ENCODE data around the gene VSIG1. TPM values are rescaled to one million over a fixed set of nuclear protein-coding genes. Genes with fewer than 3 reads are reported as not detected.

The VSIG1 gene
- total RNA-seq (2014; rRNA removed; shearing (Covaris generic); ENCODE audit: low replicate concordance) = 0.91 and 1.1 TPM in 2 replicates

GRCh38 chrX:108044554-108045256 is at the start of gene VSIG1:
VSIG1 (plus strand) TSS chrX:108045065; CDS start chrX:108045131, 66 bp downstream.
- DNase-seq (ENCODE audit: low read depth) = no peak
- in situ Hi-C loops (cut with HindIII; ENCODE audit: low pct_unique_long_range_greater_than_20kb, low sequenced_read_pairs) = no loop called here

DNA sequence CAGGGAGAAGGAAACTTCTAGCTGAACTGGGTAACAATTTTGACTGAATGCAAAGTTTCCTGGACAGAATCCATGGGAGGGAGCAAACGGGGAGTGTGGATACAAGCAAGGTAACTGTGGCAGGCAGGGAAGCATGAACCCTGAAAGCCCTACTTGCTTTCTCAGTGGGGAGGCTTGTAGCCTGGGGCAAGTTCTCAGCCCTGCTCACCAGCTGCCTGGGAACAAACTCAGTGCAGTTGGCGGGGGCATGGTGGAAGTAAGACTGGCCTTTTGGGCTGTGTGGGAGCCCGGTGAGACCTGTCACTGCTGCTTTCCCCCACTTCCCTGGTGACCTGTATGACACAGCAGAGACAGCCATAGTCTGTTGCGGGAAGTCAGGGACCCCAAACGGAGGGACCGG is 48.7 kb upstream of the VSIG1 start:
- no peak for DNase-seq (ENCODE audit: low read depth)
- in situ Hi-C loops (cut with HindIII; ENCODE audit: low pct_unique_long_range_greater_than_20kb, low sequenced_read_pairs) = no loop called here

GRCh38 chrX:108000751-108001150 is 44.1 kb upstream of the VSIG1 start:
- in situ Hi-C loops (cut with HindIII; ENCODE audit: low pct_unique_long_range_greater_than_20kb, low sequenced_read_pairs) = no loop called here
- DNase-seq (ENCODE audit: low read depth) = no peak

DNA sequence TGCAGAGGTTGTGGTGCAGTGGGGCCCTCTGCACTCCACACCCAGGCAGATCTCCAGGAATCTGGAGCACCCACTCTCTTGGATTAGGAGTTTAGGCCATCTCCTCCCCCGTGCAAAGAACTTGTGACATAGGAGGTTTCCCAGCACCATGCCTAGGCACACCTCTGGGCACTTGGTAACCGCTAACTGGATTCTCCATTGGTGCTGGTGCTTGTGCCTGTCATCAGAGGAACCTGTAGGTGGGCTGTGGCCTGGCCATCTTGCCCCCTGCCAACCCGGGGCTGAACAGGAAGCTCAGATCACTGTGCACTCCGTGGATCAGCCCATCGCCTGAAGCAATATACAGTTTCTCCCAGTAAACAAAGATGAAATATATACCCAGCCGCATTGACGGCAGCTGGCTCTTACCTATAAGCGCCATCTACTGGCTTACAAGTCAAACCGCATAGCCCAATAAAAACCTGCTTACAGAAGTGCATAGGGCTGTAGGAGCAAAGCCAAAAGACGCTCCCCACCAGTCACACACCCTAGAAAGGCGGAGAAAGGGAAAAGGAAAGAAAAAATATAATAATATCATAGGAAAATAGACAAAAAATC is 43.5 kb upstream of the VSIG1 start:
- no peak for DNase-seq (ENCODE audit: low read depth)
- in situ Hi-C loops (cut with HindIII; ENCODE audit: low pct_unique_long_range_greater_than_20kb, low sequenced_read_pairs) = no loop called here

DNA sequence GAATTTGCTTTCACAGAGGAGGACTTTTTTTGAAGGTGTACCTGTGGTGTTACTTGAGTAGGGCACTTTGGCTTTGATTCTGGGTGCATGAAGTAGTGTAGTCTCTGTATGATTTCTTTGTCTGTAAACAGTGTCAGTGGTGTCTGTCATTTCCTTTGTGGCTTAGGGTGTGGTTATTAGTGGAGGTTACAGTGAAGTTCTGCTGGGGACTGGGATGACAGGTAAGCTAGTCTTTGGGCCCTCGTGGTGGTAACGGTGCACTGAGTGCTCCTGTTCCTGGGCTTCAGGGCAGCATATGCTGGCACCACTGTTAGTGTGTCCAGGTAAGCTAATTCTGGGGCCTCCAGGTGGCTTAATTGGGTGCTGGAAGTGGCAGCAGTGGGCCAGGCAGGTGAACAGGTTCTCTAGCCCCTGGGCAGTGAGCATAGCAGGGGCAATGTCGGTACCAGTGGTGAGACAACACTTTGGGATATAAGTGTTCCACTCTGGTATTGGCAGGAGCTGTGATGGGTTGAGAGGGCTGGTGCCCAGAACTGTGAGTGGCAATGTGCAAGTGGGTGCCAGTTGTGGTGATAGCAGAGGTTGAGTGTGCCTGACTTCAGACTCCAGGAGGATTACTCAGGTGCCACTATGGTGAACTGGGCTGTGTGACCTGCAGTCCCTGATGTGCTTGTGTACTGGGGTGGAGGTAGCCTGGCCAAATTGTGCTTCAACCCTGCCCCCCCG is 26.0 kb upstream of the VSIG1 start:
- in situ Hi-C loops (cut with HindIII; ENCODE audit: low pct_unique_long_range_greater_than_20kb, low sequenced_read_pairs) = no loop called here
- no peak for DNase-seq (ENCODE audit: low read depth)

- DNase-seq (ENCODE audit: low read depth) = no peak
- in situ Hi-C loops (cut with HindIII; ENCODE audit: low pct_unique_long_range_greater_than_20kb, low sequenced_read_pairs) = no loop called here
Observed at GRCh38 chrX:108019382-108019875, 25.4 kb upstream of the VSIG1 start.

- in situ Hi-C loops (cut with HindIII; ENCODE audit: low pct_unique_long_range_greater_than_20kb, low sequenced_read_pairs) = no loop called here
- DNase-seq (ENCODE audit: low read depth) = no peak
Observed at GRCh38 chrX:108020631-108021030, 24.2 kb upstream of the VSIG1 start.

DNA sequence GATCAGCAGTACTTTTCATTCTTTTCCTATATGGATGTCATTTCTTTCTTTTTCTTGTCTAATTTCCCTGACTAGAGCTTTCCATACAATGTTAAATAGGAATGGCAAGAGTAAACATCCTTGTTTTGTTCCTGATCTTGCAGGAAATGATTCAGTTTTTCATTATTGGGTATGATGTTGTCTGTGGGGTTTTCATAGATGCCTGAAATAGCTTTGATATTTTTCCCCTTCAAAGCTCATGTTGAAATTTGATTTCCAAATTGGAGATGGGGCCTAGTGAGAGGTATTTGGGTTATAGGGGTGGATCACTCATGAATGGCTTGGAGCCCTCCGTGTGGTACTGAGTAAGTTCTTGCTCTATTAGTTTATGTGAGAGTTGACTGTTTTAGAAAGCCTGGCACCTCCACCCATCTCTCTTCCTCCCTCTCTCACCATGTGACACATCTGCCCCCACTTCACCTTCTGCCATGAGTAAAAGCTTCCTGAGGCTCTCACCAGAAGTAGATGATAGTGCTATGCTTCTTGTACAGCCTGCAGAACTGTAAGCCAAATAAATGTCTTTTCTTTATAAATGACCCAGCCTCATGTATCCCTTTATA is 22.3 kb upstream of the VSIG1 start:
- DNase-seq (ENCODE audit: low read depth) = no peak
- in situ Hi-C loops (cut with HindIII; ENCODE audit: low pct_unique_long_range_greater_than_20kb, low sequenced_read_pairs) = no loop called here

GRCh38 chrX:108025376-108025775 is 19.5 kb upstream of the VSIG1 start:
- in situ Hi-C loops (cut with HindIII; ENCODE audit: low pct_unique_long_range_greater_than_20kb, low sequenced_read_pairs) = no loop called here
- no peak for DNase-seq (ENCODE audit: low read depth)

- in situ Hi-C loops (cut with HindIII; ENCODE audit: low pct_unique_long_range_greater_than_20kb, low sequenced_read_pairs) = no loop called here
Observed at GRCh38 chrX:108025954-108026600, 18.8 kb upstream of the VSIG1 start.

GRCh38 chrX:108028854-108029253 is 16.0 kb upstream of the VSIG1 start:
- no peak for DNase-seq (ENCODE audit: low read depth)
- in situ Hi-C loops (cut with HindIII; ENCODE audit: low pct_unique_long_range_greater_than_20kb, low sequenced_read_pairs) = no loop called here

More at GRCh38 chrX:108025954-108026600, 18.8 kb upstream of the VSIG1 start:
- DNase-seq (ENCODE audit: low read depth) = no peak

GRCh38 chrX:108029928-108030711 is 14.7 kb upstream of the VSIG1 start:
- in situ Hi-C loops (cut with HindIII; ENCODE audit: low pct_unique_long_range_greater_than_20kb, low sequenced_read_pairs) = no loop called here
- DNase-seq (ENCODE audit: low read depth) = no peak

DNA sequence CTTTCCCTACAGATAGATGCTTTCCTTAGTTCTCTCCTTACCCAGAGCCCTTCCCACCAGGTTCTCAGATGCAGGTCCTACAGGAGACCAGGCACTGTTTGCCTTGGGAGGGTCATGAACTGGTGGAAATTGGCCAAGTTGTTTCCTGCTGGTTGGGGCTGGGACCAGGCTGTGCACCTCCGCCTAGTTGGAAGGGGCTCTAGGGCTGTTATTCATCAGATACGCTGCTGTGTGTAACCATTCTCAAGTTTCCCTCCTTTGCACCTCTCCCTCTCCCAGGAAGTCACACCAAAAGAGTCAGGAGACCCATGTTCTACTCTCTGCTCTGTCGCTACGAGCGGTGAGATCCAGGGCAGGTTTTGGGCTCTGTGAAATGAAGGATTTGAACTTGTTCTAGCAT is 11.9 kb upstream of the VSIG1 start:
- in situ Hi-C loops (cut with HindIII; ENCODE audit: low pct_unique_long_range_greater_than_20kb, low sequenced_read_pairs) = no loop called here
- no peak for DNase-seq (ENCODE audit: low read depth)

DNA sequence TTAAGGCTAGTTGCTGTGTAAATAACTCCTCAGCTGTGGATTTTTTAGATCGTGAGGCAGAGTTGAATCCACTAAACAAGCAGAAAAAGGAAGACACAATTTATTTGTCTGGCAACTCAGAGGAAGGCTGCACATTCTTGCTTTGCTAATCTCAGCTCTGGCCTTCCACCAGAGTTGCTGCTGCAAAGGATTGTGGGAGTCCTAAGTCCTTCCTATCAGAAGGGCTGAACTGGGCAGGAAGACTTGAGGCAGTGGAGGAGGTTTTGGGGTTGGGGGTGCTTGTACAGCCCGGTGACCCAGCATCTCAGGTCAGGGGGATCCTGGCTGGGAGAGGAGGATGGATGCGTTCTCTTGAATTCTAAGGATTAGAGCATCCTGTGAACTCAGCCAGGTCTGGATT is 11.0 kb upstream of the VSIG1 start:
- in situ Hi-C loops (cut with HindIII; ENCODE audit: low pct_unique_long_range_greater_than_20kb, low sequenced_read_pairs) = no loop called here
- no peak for DNase-seq (ENCODE audit: low read depth)

GRCh38 chrX:108034725-108035124 is 10.1 kb upstream of the VSIG1 start:
- in situ Hi-C loops (cut with HindIII; ENCODE audit: low pct_unique_long_range_greater_than_20kb, low sequenced_read_pairs) = no loop called here

GRCh38 chrX:108036298-108036973 is 8.4 kb upstream of the VSIG1 start:
- in situ Hi-C loops (cut with HindIII; ENCODE audit: low pct_unique_long_range_greater_than_20kb, low sequenced_read_pairs) = no loop called here
- peak; percentile 74 for DNase-seq (ENCODE audit: low read depth)

More at GRCh38 chrX:108034725-108035124, 10.1 kb upstream of the VSIG1 start:
- no peak for DNase-seq (ENCODE audit: low read depth)

DNA sequence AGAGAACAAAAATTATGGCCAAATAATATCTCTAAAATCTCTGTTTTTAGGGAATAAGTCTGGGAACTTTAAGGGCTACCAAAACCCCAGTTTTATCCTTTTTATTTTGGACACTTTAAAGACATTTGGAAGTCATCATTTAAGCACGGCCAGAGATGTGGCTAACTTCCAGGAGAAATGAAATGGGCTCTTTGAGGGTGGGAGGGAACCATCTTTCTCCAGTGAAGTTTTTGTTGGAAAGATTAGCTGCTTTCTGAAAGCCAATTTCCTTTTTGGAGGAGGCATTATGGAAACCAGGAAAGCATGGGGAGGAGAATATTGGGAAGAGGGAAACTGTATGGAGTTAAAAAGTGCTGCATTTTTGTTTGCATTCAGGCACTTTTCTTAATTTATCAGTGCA is 4.8 kb downstream of the VSIG1 start:
- in situ Hi-C loops (cut with HindIII; ENCODE audit: low pct_unique_long_range_greater_than_20kb, low sequenced_read_pairs) = no loop called here
- DNase-seq (ENCODE audit: low read depth) = no peak
